Ovary (tissue), 9 donors: ENCODE measurements around the gene ARMC7. TPM values are rescaled to one million over a fixed set of nuclear protein-coding genes. Genes with fewer than 3 reads are reported as not detected.

Experiments used
- DNase-seq, 5 donors: peaks; one replicate each; pipeline ENCODE4 v3.0.0-alpha.2; 2019 to 2020
- H3K27ac ChIP-seq, 2 donors: fragments of 200-600 bp; one replicate each; pipeline versions ENCODE4 v1.5.1 to v1.8.0; 2019 to 2022
- H3K27me3 ChIP-seq: fragments of 200-600 bp; one replicate; pipeline ENCODE4 v1.8.0; 2022
- H3K36me3 ChIP-seq: fragments of 200-600 bp; sonication (generic); one replicate; pipeline ENCODE4 v1.5.1; 2019
- H3K4me1 ChIP-seq: one replicate; pipeline ENCODE4 v1.8.1; 2013; ENCODE audit warnings: mild to moderate bottlenecking, moderate library complexity; ENCODE audit not compliant: insufficient read depth
- H3K4me3 ChIP-seq: fragments of 200-600 bp; sonication (generic); one replicate; pipeline ENCODE4 v1.5.1; 2017
- H3K9me3 ChIP-seq, 2 donors: fragments of 200-600 bp in 1 of 2; sonication (generic) in 1 of 2; one replicate each; pipeline versions ENCODE4 v1.5.1 to v1.8.1; 2013 to 2019; ENCODE audit warnings: mild to moderate bottlenecking in 1 of 2, moderate library complexity in 1 of 2
- CTCF ChIP-seq, 3 donors: fragments of 450-650 bp in 2 of 3; fragments of 200-600 bp in 1 of 3; IDR thresholded peaks; one replicate each; pipeline versions ENCODE4 v1.5.1 to v1.8.0; 2016 to 2022; ENCODE audit warnings: antibody characterized with exemption in 3 of 3, mild to moderate bottlenecking in 1 of 3
- EP300 ChIP-seq: sonication (generic); formaldehyde crosslinking; IDR thresholded peaks from one replicate; pipeline ENCODE4 v1.6.1; 2017; ENCODE audit warnings: antibody characterized with exemption
- POLR2A ChIP-seq: fragments of 450-650 bp; IDR thresholded peaks from one replicate; pipeline ENCODE4 v1.6.1; 2017; ENCODE audit warnings: antibody characterized with exemption, mild to moderate bottlenecking, moderate library complexity
- WGBS, 3 donors: extraction: QIAGEN DNeasy Blood & Tissue Kit in 1 of 3; methylation state at CpG; one replicate each; pipeline versions ENCODE4 v1.1.5 to v1.1.7; 2013 to 2017; 5-methylcytosine and 5-hydroxymethylcytosine counted together
- intact Hi-C, 4 donors: fragments of 100-400 bp; cut with DNase I; formaldehyde crosslinking; loops; one replicate each; pipeline versions ENCODE4 v1.11.0 to v1.15.1; 2022 to 2023
- polyA plus RNA-seq, 2 donors: library from polyadenylated mRNA; stranded (reverse); fragments of 200-250 nt in 1 of 2; fragments of 350-450 nt in 1 of 2; fragmentation: Illumina TruSeq in 1 of 2; extraction: RNeasy Lipid Tissue Mini Kit (QIAGEN cat#74804) in 1 of 2; gene quantifications; one replicate each; pipeline ENCODE4 v1.2.3, GENCODE V29; 2013 to 2014
- total RNA-seq, 7 donors: library from RNA; depleted of rRNA in 2 of 7; stranded (reverse); fragments of >200 nt in 2 of 7; fragmentation: NEBNext Ultra II Directional in 3 of 7; extraction: Animal tissue kit (Norgen Biotek cat#: 25700) in 3 of 7; gene quantifications; one replicate each; pipeline versions ENCODE4 v1.1.0 to v1.2.4, GENCODE V29; 2016 to 2023
- donor health status: DM: no; HTN: no; CAD: no; lungs with moderate emphysema.
- donor health status: DM: no; HTN: no; CAD: no.
- donor health status: Bipolar disorder and iron deficiency.
- donor health status: DM: yes; HTN: yes; CAD: no.
- donor health status: DM: no; HTN: no; CAD: no.
- donor health status: DM: yes; HTN: yes; CAD: no.

Gene ARMC7
- total and polyA plus RNA-seq, 9 donors, result 4.6 to 10.5 (median 5.7) TPM

DNA sequence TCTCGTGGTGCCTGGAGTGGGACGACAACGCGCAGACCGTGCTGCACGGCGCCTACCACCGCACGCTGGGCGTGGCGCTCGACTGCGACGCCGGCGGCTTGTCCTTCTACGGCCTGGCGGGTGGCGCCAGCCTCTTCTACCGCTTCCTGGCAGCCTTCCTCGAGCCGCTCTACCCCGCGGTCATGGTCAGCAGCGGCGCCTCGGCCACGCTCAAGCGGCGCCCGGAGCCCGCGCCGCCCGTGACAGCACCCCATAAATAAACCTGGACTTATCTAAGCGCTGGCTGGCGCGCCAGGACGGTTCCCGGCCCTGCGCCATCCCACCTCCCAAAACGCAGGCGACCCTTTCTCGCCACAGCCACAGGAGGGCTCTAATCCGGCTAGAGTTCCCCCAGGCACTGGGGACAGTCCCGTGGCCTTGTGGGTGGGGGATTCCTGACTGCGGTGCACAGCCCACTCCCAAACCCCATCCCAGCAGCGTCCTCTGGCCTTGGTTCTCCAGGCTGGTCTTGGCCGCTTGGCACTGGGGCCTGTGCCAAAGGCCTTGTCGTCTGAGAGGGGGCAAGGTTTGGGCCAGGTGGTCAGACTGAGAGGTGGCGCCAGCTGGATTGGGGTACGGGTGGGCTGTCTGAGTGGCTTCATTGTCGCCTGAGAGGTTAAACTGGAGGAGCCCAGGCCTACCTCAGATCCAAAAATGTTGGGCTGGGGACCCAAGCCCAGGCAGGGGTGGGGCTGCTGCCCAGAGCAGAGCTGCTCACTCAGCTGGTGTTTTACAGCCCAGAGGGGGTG, 32.1 kb upstream of the ARMC7 start:
- 6 to 11% (median 8%) methylated on average over 21 to 53 of the region's 53 CpGs for WGBS, 3 donors
- Histone ChIP-seq H3K9me3 (no peaks in the 10 kb centered on the region), H3K27me3 (no peaks in the 10 kb centered on the region), H3K36me3 (no peaks in the 10 kb centered on the region), H3K27ac (peak overlapping the region; percentile 20 to 44), H3K4me3 (peak overlapping the region; percentile 39), H3K4me1 (peaks cover 5% of the 10 kb centered on the region)
- TF ChIP-seq POLR2A (no peak), CTCF (IDR thresholded peaks at IDR 0.05) (peak in 1 of 3 donors; percentile 7)
- peak; percentile 58 to 74 (median 62) for DNase-seq
- intact Hi-C loops, result no loop called here

DNA sequence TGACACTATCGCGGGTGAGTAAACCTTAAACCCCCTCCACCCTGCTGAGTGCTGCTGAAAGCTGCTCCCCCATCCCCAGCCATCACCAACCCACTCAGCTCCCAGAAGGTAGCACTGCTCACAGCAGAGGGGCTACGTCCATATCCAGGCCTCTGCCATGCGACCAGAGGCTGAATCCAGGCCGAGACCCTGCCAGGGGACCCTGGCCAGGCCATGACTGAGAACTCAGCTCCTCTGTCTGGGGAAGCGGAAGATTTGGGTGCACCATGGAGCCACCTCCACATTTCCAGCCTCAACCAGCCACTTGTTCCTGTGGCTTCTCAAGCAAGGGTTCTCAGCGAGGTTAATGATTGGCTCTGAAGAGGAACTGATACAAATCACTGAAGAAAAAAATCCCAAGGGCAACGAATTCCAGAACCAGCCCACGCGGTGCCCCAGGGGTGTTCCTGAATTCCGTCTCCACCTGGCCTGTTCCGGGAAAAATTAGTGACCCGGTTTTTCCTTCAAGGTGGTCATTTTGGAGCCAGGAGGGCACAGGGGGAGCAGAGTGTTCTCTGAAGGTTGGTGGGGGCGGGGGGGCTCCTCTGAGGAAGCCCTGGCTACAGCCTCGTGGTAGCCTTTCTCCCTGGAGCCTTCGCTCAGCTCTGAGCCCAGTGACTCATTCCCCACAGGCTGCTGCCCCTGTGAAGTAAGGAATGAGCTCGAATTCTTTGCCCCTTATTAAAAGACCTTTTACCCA, 31.3 kb upstream of the ARMC7 start:
- no peak for TF ChIP-seq EP300
- TF ChIP-seq POLR2A, result no peak
- TF ChIP-seq CTCF (IDR thresholded peaks at IDR 0.05), result no peak
- Histone ChIP-seq H3K4me3 (no peak overlapping the region), H3K36me3 (no peaks in the 10 kb centered on the region), H3K27me3 (no peaks in the 10 kb centered on the region), H3K4me1 (peaks cover 5% of the 10 kb centered on the region), H3K27ac (peak overlapping the region in 1 of 2 donors; percentile 44), H3K9me3 (no peaks in the 10 kb centered on the region)
- intact Hi-C loops, result no loop called here
- 57 to 71% (median 63%) methylated on average over 15 to 17 of the region's 17 CpGs for WGBS, 3 donors
- no peak for DNase-seq

DNA sequence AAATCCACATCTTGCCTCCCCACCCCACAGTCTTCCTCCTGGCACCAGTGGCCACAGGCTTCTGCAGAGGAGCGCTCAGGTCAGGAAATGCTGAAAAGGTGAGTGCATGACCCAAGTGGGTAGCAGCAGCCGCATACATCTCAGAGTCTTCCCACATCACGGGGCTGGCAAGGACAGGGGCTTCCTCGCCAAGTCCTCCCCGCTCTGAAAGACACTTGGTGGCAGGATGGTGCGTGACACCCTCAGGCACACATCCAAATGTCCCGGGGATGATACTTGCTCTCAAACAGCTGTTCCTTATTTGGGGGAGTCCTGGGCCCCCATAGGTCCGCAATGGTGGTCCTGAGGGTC, 30.8 kb upstream of the ARMC7 start:
- TF ChIP-seq CTCF (IDR thresholded peaks at IDR 0.05) (no peak), POLR2A (no peak), EP300 (no peak)

DNA sequence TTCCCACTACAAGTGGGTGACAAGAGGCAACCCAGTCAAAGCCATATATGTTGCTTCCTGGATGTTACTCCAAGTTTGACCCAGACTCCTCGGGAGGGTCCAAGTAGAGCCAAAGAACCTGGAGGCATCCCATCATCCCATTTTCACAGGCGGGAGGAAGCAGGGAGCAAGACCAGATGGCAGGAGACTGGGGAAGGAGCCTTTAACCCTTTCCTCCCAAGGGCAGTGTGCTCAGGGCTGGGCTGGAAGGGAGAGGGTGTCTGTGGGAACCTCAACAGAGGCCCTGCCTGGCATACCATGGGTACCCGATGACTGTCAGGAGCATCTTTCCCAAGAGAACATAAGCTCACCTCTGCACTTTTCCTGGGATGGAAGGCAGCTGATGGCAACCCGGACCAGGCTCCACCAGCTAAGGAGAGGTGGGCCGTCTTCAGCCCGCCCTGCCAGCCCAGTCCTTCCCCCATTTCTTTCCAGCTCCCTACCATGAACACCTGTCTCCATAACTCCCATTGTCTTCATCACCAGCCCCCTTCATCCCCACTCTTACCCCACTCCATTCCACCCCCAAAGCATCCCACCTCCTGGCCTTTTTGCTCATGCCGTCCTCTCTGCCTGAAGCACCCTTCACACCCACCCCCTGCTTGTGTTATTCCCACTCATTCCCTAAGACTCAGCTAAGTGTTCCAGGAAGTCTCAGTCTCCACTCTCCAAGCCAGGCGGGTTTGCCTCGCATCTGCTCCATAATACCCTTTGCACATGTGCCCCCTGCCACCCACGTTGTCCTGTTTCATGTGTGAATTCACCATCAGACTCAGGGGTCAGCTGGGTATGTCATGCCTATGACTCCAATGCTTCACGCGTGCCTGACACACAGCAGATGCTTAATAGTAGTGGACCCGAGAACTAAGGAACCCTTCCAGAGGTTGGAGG, 27.9 kb upstream of the ARMC7 start:
- intact Hi-C loops, result no loop called here
- no peak overlapping the region for H3K4me3 ChIP-seq
- H3K27me3 ChIP-seq, result no peaks in the 10 kb centered on the region
- H3K27ac ChIP-seq, result no peak overlapping the region
- TF ChIP-seq POLR2A (no peak), CTCF (IDR thresholded peaks at IDR 0.05) (no peak), EP300 (no peak)
- H3K9me3 ChIP-seq, result no peaks in the 10 kb centered on the region
- WGBS, 3 donors, result 72 to 73% (median 73%) methylated on average over 13 of the region's 13 CpGs
- H3K4me1 ChIP-seq, result peaks cover 4% of the 10 kb centered on the region
- DNase-seq, result no peak
- H3K36me3 ChIP-seq, result no peaks in the 10 kb centered on the region

More for the DNA sequence above, 30.8 kb upstream of the ARMC7 start:
- DNase-seq, result no peak
- H3K9me3 ChIP-seq, result no peaks in the 10 kb centered on the region
- no peak overlapping the region for H3K27ac ChIP-seq
- H3K36me3 ChIP-seq, result no peaks in the 10 kb centered on the region
- no peaks in the 10 kb centered on the region for H3K27me3 ChIP-seq
- no peak overlapping the region for H3K4me3 ChIP-seq
- peaks cover 5% of the 10 kb centered on the region for H3K4me1 ChIP-seq
- intact Hi-C loops, result no loop called here
- 73 to 81% (median 75%) methylated on average over 8 of the region's 8 CpGs for WGBS, 3 donors
